Breast epithelium (tissue), 3 donors: ENCODE data around the gene PLEKHH1.

Experiments
- POLR2A ChIP-seq: fragments of 450-650 bp; IDR thresholded peaks from one replicate; pipeline ENCODE4 v1.6.1; 2016; ENCODE audit warnings: antibody characterized with exemption, mild to moderate bottlenecking, moderate library complexity
- POLR2AphosphoS5 ChIP-seq, 3 donors: sonication (generic); formaldehyde crosslinking; IDR thresholded peaks; one replicate each; pipeline ENCODE4 v1.6.1; 2017; ENCODE audit warnings: antibody characterized with exemption in 3 of 3
- TF ChIP-seq, protein P1 (sequence below), 3 donors: fragments of 450-650 bp; IDR thresholded peaks; one replicate each; pipeline ENCODE4 v1.5.1; 2016 to 2017; ENCODE audit warnings: antibody characterized with exemption in 3 of 3, mild to moderate bottlenecking in 3 of 3, moderate library complexity in 3 of 3

DNA sequence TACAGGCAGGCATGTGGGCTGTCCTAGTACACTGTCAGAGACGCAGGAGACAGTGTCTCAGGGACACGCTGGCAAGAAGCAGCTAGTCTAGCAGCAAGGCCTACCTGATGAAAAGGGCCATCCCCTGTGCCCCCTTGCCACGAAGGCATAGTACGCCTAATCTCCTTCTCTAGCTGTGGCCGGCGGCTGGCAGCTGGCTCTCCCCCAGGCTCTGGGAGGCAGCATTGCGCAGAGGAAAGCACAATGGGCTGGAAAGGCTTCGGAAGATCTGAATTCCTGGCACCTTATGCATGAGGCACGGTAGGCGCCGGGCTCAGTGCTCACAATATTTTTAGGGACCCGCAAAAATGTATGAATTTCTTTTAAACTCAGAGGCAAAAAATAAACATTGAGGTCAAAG lies 16.0 kb upstream of the PLEKHH1 start:
- TF ChIP-seq POLR2A: no peak
- TF ChIP-seq, protein P1, sequence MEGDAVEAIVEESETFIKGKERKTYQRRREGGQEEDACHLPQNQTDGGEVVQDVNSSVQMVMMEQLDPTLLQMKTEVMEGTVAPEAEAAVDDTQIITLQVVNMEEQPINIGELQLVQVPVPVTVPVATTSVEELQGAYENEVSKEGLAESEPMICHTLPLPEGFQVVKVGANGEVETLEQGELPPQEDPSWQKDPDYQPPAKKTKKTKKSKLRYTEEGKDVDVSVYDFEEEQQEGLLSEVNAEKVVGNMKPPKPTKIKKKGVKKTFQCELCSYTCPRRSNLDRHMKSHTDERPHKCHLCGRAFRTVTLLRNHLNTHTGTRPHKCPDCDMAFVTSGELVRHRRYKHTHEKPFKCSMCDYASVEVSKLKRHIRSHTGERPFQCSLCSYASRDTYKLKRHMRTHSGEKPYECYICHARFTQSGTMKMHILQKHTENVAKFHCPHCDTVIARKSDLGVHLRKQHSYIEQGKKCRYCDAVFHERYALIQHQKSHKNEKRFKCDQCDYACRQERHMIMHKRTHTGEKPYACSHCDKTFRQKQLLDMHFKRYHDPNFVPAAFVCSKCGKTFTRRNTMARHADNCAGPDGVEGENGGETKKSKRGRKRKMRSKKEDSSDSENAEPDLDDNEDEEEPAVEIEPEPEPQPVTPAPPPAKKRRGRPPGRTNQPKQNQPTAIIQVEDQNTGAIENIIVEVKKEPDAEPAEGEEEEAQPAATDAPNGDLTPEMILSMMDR (IDR thresholded peaks at IDR 0.05): no peak
- no peak for TF ChIP-seq POLR2AphosphoS5 (IDR thresholded peaks at IDR 0.05)
